Neuronal stem cell (in vitro differentiated cells): ENCODE measurements around the gene TMEM163.

ENCODE experiments used
- DNase-seq: peaks from one replicate; pipeline ENCODE4 v3.0.0-alpha.2; 2013; ENCODE audit warnings: low spot score
- H2AFZ ChIP-seq: one replicate; pipeline ENCODE4 v1.6.1; 2013; ENCODE audit warnings: mild to moderate bottlenecking, low read length, inconsistent platforms
- H2AK5ac ChIP-seq: 2 replicates; pipeline ENCODE4 v1.6.1; 2013; ENCODE audit warnings: low read depth, mild to moderate bottlenecking, inconsistent platforms, low read length, moderate library complexity, mixed read lengths
- H2BK120ac ChIP-seq: 2 replicates; pipeline ENCODE4 v1.6.1; 2013; ENCODE audit warnings: low read depth, mild to moderate bottlenecking, inconsistent platforms, low read length, moderate library complexity, mixed read lengths
- H2BK12ac ChIP-seq: one replicate; pipeline ENCODE4 v1.6.1; 2013; ENCODE audit warnings: low read length, inconsistent platforms
- H2BK15ac ChIP-seq: 2 replicates; pipeline ENCODE4 v1.6.1; 2013; ENCODE audit warnings: mild to moderate bottlenecking, low read length, inconsistent platforms, mixed read lengths
- H2BK5ac ChIP-seq: one replicate; pipeline ENCODE4 v1.6.1; 2013; ENCODE audit warnings: inconsistent platforms, mild to moderate bottlenecking, low read length, moderate library complexity
- H3K14ac ChIP-seq: one replicate; pipeline ENCODE4 v1.6.1; 2013; ENCODE audit warnings: low read length, inconsistent platforms
- H3K18ac ChIP-seq: 2 replicates; pipeline ENCODE4 v1.6.1; 2013; ENCODE audit warnings: low read length, inconsistent platforms
- H3K23ac ChIP-seq: 2 replicates; pipeline ENCODE4 v1.6.1; 2013; ENCODE audit warnings: low read depth, mild to moderate bottlenecking, mixed read lengths, low read length, inconsistent platforms; ENCODE audit not compliant: poor library complexity
- H3K27ac ChIP-seq: replicated peaks from 3 replicates; pipeline ENCODE4 v1.5.1; 2013; ENCODE audit warnings: low read length, inconsistent platforms
- H3K27me3 ChIP-seq, 3 experiments: 2 replicates each; pipeline ENCODE4 v1.6.1; 2013; ENCODE audit warnings: low read length in 3 of 3, mild to moderate bottlenecking in 2 of 3, inconsistent platforms in 1 of 3, low read depth in 1 of 3, mixed read lengths in 1 of 3, moderate library complexity in 1 of 3; ENCODE audit not compliant: control insufficient read depth in 3 of 3, insufficient read depth in 3 of 3
- H3K36me3 ChIP-seq, 2 donors: replicated peaks in 1 of 2; 2 replicates each; pipeline ENCODE4 v1.6.1; 2013; ENCODE audit warnings: low read length in 2 of 2; ENCODE audit not compliant: control insufficient read depth in 2 of 2, insufficient read depth in 2 of 2
- H3K4ac ChIP-seq: 2 replicates; pipeline ENCODE4 v1.6.1; 2013; ENCODE audit warnings: inconsistent platforms, mild to moderate bottlenecking, low read length, moderate library complexity
- H3K4me1 ChIP-seq, 2 donors: 1 replicate in 1 of 2; 2 replicates in 1 of 2; pipeline ENCODE4 v1.6.1; 2013; ENCODE audit warnings: low read length in 2 of 2, low read depth in 1 of 2; ENCODE audit not compliant: control insufficient read depth in 2 of 2, insufficient read depth in 1 of 2
- H3K4me2 ChIP-seq: one replicate; pipeline ENCODE4 v1.6.1; 2013; ENCODE audit warnings: mild to moderate bottlenecking, low read length, inconsistent platforms; ENCODE audit not compliant: insufficient read depth, poor library complexity, severe bottlenecking
- H3K4me3 ChIP-seq, 2 donors: 2 replicates each; pipeline ENCODE4 v1.5.1; 2013; ENCODE audit warnings: low read length in 2 of 2, mild to moderate bottlenecking in 2 of 2, inconsistent platforms in 1 of 2, moderate library complexity in 1 of 2
- H3K79me1 ChIP-seq: one replicate; pipeline ENCODE4 v1.6.1; 2013; ENCODE audit warnings: low read depth, mild to moderate bottlenecking, inconsistent platforms, low read length, moderate library complexity
- H3K9ac ChIP-seq: one replicate; pipeline ENCODE4 v1.6.1; 2013; ENCODE audit warnings: mild to moderate bottlenecking, low read depth, low read length, inconsistent platforms; ENCODE audit not compliant: poor library complexity
- H3K9me3 ChIP-seq, 2 donors: replicated peaks in 1 of 2; 2 replicates each; pipeline versions ENCODE3 to v1.6.1; 2013; ENCODE audit warnings: low read length in 2 of 2, mild to moderate bottlenecking in 2 of 2, inconsistent platforms in 1 of 2, low read depth in 1 of 2, mixed read lengths in 1 of 2, moderate library complexity in 1 of 2; ENCODE audit not compliant: control insufficient read depth in 2 of 2, insufficient read depth in 1 of 2
- H4K8ac ChIP-seq: one replicate; pipeline ENCODE4 v1.6.1; 2013; ENCODE audit warnings: low read depth, mild to moderate bottlenecking, inconsistent platforms, low read length, moderate library complexity
- H4K91ac ChIP-seq: one replicate; pipeline ENCODE4 v1.6.1; 2013; ENCODE audit warnings: low read length, low read depth, mild to moderate bottlenecking, inconsistent platforms; ENCODE audit not compliant: poor library complexity
- WGBS, 2 donors: extraction: QIAGEN DNeasy Blood & Tissue Kit; methylation state at CpG; one replicate each; pipeline ENCODE4 v1.1.7; 2013; ENCODE audit warnings: missing lambda C conversion rate in 2 of 2, mixed read lengths in 1 of 2; ENCODE audit not compliant: insufficient read length in 2 of 2, insufficient replicate concordance in 1 of 2; ENCODE audit errors: extremely low coverage in 2 of 2; 5-methylcytosine and 5-hydroxymethylcytosine counted together

The TMEM163 gene

GRCh38 chr2:134457353-134457752 lies 261.4 kb downstream of the TMEM163 start:
- Histone ChIP-seq H3K79me1 (no peaks in the 10 kb centered on the region), H3K14ac (no peak overlapping the region), H3K4me3 (no peak overlapping the region), H3K23ac (no peak overlapping the region), H3K4ac (no peak overlapping the region), H2BK120ac (no peak overlapping the region), H2AK5ac (no peak overlapping the region), H3K27me3 (no peaks in the 10 kb centered on the region), H2BK15ac (no peak overlapping the region), H3K27ac (no peak overlapping the region), H2BK5ac (no peak overlapping the region), H3K18ac (no peak overlapping the region), H4K91ac (no peak overlapping the region), H3K4me1 (peaks cover 0 to 6% of the 10 kb centered on the region in 2 donors), H3K9me3 (no peaks in the 10 kb centered on the region), H2AFZ (no peak overlapping the region), H3K36me3 (peaks cover 4 to 10% of the 10 kb centered on the region in 2 donors), H2BK12ac (no peak overlapping the region), H4K8ac (no peak overlapping the region), H3K9ac (no peak overlapping the region), H3K4me2 (no peak overlapping the region)
- no CpG with 5 or more reads among the region's 7 CpGs for WGBS, 2 donors
- DNase-seq: no peak

DNA sequence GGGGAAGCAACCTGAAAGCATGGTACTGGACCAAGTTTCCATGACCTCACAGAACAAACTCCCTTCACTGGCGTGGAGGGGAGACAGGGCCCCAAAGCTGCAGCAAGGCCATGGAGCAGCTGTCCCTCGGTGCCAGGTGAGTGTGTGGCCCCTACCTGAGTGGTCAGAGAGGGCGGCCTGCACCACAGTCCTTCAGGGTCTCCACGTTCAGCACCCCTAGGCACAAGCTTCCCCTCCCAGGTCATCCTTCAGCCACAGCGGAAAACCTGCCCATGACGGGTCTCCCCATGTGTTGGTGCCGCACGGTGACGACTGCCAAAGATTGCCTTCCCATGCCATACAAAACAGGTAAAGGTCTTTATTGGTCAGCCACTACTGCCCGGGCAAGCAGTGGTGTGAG lies 263.4 kb downstream of the TMEM163 start:
- H3K23ac ChIP-seq: no peak overlapping the region

DNA sequence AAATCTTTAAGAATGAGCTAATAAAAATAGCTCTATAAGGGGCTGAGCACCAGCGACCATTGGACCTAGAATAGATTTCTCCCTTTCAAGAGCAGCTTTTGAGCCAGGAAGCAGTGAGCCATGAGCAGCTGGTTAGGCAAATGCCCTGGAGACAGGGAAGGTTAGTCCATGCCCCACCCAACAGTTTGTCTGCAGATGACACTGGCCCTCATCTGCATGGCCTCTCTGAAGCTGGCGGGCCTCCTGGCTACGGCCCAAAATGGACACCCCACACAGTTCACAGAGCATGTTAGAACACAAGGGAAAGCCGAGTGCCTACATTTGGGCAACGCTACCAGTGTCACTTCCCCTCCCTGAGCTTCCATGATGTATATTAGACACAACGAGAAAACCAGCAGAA lies 263.9 kb downstream of the TMEM163 start:
- no CpG with 5 or more reads among the region's 6 CpGs for WGBS, 2 donors
- Histone ChIP-seq H2BK12ac (no peak overlapping the region), H3K4me3 (peak overlapping the region in 1 of 2 donors; percentile 30), H3K79me1 (no peaks in the 10 kb centered on the region), H3K27ac (no peak overlapping the region), H2AK5ac (no peak overlapping the region), H3K9me3 (no peaks in the 10 kb centered on the region), H3K4me2 (no peak overlapping the region), H2BK5ac (no peak overlapping the region), H3K4ac (no peak overlapping the region), H3K18ac (no peak overlapping the region), H2AFZ (no peak overlapping the region), H3K36me3 (peaks cover 4 to 10% of the 10 kb centered on the region in 2 donors), H3K23ac (no peak overlapping the region), H2BK120ac (no peak overlapping the region), H4K91ac (no peak overlapping the region), H2BK15ac (no peak overlapping the region), H3K27me3 (no peaks in the 10 kb centered on the region), H3K4me1 (no peaks in the 10 kb centered on the region), H3K9ac (no peak overlapping the region), H4K8ac (no peak overlapping the region), H3K14ac (no peak overlapping the region)
- no peak for DNase-seq

More for the DNA sequence above, 263.4 kb downstream of the TMEM163 start:
- Histone ChIP-seq H3K4me2 (no peak overlapping the region), H2BK5ac (no peak overlapping the region), H3K14ac (no peak overlapping the region), H3K4me3 (no peak overlapping the region), H2AK5ac (no peak overlapping the region), H3K9ac (peak overlapping the region; percentile 5), H3K9me3 (no peaks in the 10 kb centered on the region), H3K36me3 (peaks cover 4 to 10% of the 10 kb centered on the region in 2 donors), H3K27me3 (no peaks in the 10 kb centered on the region), H2BK12ac (no peak overlapping the region), H2BK120ac (no peak overlapping the region), H4K8ac (no peak overlapping the region), H3K4me1 (peaks cover 0 to 1% of the 10 kb centered on the region in 2 donors), H3K79me1 (no peaks in the 10 kb centered on the region), H4K91ac (no peak overlapping the region), H3K4ac (no peak overlapping the region), H3K18ac (no peak overlapping the region), H2BK15ac (no peak overlapping the region), H3K27ac (no peak overlapping the region), H2AFZ (no peak overlapping the region)
- no peak for DNase-seq
- no CpG with 5 or more reads among the region's 10 CpGs for WGBS, 2 donors

DNA sequence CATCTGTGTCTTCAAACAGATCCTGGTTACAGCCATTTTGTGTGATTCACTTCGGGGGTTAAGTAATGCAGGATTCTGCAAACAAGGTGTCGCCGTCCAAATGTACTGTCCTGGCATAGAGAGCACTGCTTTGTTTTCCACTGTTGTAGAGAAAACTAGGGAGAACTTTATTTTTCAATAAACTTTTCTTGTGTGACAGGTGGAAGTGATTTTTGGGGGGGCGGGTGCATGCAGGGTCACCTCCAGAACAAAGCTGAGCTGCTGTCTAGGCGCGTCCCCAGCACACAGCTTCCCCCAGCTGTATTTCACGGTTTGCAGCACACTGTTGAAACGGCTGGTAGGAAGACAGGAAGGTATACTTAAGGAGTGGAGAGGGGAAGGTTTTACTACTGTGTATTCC lies 264.4 kb downstream of the TMEM163 start:
- Histone ChIP-seq H3K9me3 (no peaks in the 10 kb centered on the region), H2AFZ (no peak overlapping the region), H2BK5ac (no peak overlapping the region), H3K23ac (no peak overlapping the region), H3K4me1 (no peaks in the 10 kb centered on the region), H2BK12ac (no peak overlapping the region), H3K9ac (no peak overlapping the region), H3K4me2 (no peak overlapping the region), H3K18ac (no peak overlapping the region), H3K4me3 (no peak overlapping the region), H3K27ac (no peak overlapping the region), H4K8ac (no peak overlapping the region), H3K14ac (no peak overlapping the region), H2AK5ac (no peak overlapping the region), H3K79me1 (no peaks in the 10 kb centered on the region), H3K27me3 (no peaks in the 10 kb centered on the region), H2BK15ac (no peak overlapping the region), H2BK120ac (no peak overlapping the region), H3K36me3 (peaks cover 4 to 10% of the 10 kb centered on the region in 2 donors), H4K91ac (no peak overlapping the region), H3K4ac (no peak overlapping the region)
- DNase-seq: no peak
- no CpG with 5 or more reads among the region's 8 CpGs for WGBS, 2 donors
